Astrocyte (in vitro differentiated cells and primary cell): Measurements from ENCODE around the gene CCL23.

Experiments
- EZH2 ChIP-seq: IDR thresholded peaks from 2 replicates; pipeline ENCODE4 v1.6.1; 2012; ENCODE audit warnings: mild to moderate bottlenecking, low read length, inconsistent platforms; ENCODE audit not compliant: insufficient read depth
- TF ChIP-seq, protein P1 (sequence below): IDR thresholded peaks from 2 replicates; pipeline ENCODE4 v1.5.1; 2011; ENCODE audit warnings: low read depth, mild to moderate bottlenecking, inconsistent platforms, low read length, moderate library complexity; ENCODE audit not compliant: insufficient read depth

DNA sequence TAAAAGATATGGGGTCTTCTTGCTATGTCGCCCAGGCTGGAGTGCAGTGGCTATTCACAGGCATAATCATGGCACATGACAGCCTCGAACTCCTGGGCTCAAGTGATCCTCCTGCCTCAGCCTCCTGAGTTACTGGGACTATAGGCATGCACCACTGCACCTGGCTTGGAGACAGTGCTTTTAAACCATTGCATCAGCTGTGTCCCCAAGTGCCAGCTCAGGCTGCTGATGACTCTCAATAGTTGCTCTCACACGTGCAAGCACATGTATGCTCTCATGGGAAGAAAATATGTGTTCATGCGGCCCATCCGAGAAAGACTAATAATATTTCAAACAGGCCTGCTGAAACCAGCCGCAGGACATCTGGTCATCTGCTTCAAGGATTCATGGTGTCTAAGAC lies 45.2 kb downstream of the CCL23 start:
- TF ChIP-seq, protein P1, sequence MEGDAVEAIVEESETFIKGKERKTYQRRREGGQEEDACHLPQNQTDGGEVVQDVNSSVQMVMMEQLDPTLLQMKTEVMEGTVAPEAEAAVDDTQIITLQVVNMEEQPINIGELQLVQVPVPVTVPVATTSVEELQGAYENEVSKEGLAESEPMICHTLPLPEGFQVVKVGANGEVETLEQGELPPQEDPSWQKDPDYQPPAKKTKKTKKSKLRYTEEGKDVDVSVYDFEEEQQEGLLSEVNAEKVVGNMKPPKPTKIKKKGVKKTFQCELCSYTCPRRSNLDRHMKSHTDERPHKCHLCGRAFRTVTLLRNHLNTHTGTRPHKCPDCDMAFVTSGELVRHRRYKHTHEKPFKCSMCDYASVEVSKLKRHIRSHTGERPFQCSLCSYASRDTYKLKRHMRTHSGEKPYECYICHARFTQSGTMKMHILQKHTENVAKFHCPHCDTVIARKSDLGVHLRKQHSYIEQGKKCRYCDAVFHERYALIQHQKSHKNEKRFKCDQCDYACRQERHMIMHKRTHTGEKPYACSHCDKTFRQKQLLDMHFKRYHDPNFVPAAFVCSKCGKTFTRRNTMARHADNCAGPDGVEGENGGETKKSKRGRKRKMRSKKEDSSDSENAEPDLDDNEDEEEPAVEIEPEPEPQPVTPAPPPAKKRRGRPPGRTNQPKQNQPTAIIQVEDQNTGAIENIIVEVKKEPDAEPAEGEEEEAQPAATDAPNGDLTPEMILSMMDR = no peak
- TF ChIP-seq EZH2 = no peak
